Duodenal mucosa (tissue), 2 donors: ENCODE results near the gene TBC1D4.
"Not testable (repeated sequence)": the region's sequence is repeated elsewhere in the genome, so short reads cannot be mapped to it uniquely, and the experiment has no call there.

Experiments used
- H3K27ac ChIP-seq: one replicate; pipeline ENCODE4 v1.7.0; 2013; ENCODE audit warnings: low read depth, low read length
- H3K27me3 ChIP-seq, 2 donors: one replicate each; pipeline ENCODE4 v1.7.0; 2013; ENCODE audit warnings: low read length in 2 of 2, control low read depth in 1 of 2; ENCODE audit not compliant: insufficient read depth in 2 of 2, control insufficient read depth in 1 of 2
- H3K36me3 ChIP-seq, 2 donors: one replicate each; pipeline ENCODE4 v1.7.0; 2013; ENCODE audit warnings: low read length in 2 of 2, control low read depth in 1 of 2; ENCODE audit not compliant: insufficient read depth in 2 of 2, control insufficient read depth in 1 of 2
- H3K4me1 ChIP-seq, 2 donors: one replicate each; pipeline ENCODE4 v1.7.0; 2013; ENCODE audit warnings: low read length in 2 of 2, control low read depth in 1 of 2; ENCODE audit not compliant: insufficient read depth in 2 of 2, control insufficient read depth in 1 of 2
- H3K4me3 ChIP-seq, 2 donors: one replicate each; pipeline ENCODE4 v1.7.0; 2013; ENCODE audit warnings: low read length in 2 of 2, low read depth in 1 of 2
- H3K9ac ChIP-seq, 2 donors: one replicate each; pipeline ENCODE4 v1.7.0; 2013; ENCODE audit warnings: low read length in 2 of 2, low read depth in 1 of 2
- H3K9me3 ChIP-seq, 2 donors: one replicate each; pipeline ENCODE4 v1.7.0; 2013; ENCODE audit warnings: low read length in 2 of 2, control low read depth in 1 of 2; ENCODE audit not compliant: control insufficient read depth in 1 of 2

The TBC1D4 gene

DNA sequence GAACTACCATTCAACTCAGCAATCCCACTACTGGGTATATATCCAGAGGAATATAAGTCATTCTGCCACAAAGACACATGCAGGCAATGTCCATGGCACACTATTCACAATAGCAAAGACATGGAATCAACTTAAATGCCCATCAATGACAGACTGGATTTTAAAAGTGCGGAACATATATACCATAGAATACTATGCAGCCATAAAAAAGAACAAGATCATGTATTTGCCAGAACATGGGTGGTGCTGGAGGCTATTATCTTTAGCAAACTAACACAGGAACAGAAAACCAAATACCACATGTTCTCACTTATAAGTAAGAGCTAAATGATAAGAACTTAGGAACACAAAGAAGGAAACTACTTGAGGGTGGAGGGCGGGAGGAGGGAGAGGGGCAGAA is 47.8 kb downstream of the TBC1D4 start:
- not testable (repeated sequence) for H3K4me3 ChIP-seq, H3K27ac ChIP-seq

DNA sequence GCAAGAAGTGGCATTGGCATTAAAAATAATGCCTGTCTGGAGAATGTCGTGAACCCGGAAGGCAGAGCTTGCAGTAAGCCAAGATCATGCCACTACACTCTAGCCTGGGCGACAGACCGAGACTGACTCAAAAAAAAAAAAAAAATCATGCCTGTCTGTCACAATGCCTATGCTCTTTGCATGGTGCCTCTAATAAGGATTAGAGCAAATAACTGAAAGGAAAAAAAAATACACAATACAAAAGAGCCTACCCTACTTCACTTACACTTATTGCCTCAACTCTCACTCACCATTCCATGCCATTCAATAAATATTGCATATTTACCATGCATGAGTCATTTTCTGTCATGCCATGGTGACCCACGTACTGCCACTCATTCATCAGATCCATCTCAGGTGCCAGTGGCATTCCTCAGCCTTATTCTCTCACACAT is 49.1 kb downstream of the TBC1D4 start:
- no peak overlapping the region for H3K27ac ChIP-seq

More for the DNA sequence above, 47.8 kb downstream of the TBC1D4 start:
- not testable (repeated sequence) for H3K4me1 ChIP-seq, H3K27me3 ChIP-seq, H3K9me3 ChIP-seq, H3K36me3 ChIP-seq, H3K9ac ChIP-seq

GRCh38 chr13:75432045-75432444 is 49.9 kb downstream of the TBC1D4 start:
- Histone ChIP-seq H3K4me3 (no peak overlapping the region), H3K9ac (no peak overlapping the region), H3K36me3 (no peaks in the 10 kb centered on the region), H3K9me3 (no peaks in the 10 kb centered on the region), H3K4me1 (no peaks in the 10 kb centered on the region), H3K27me3 (no peaks in the 10 kb centered on the region), H3K27ac (no peak overlapping the region)

More for the DNA sequence above, 49.1 kb downstream of the TBC1D4 start:
- H3K9ac ChIP-seq: no peak overlapping the region
- H3K27me3 ChIP-seq: no peaks in the 10 kb centered on the region
- H3K4me3 ChIP-seq: no peak overlapping the region
- no peaks in the 10 kb centered on the region for H3K4me1 ChIP-seq
- no peaks in the 10 kb centered on the region for H3K36me3 ChIP-seq
- no peaks in the 10 kb centered on the region for H3K9me3 ChIP-seq

GRCh38 chr13:75430436-75431209 is 51.3 kb downstream of the TBC1D4 start:
- no peak overlapping the region for H3K4me3 ChIP-seq
- H3K27ac ChIP-seq: no peak overlapping the region
- H3K36me3 ChIP-seq: no peaks in the 10 kb centered on the region
- no peaks in the 10 kb centered on the region for H3K4me1 ChIP-seq
- no peak overlapping the region for H3K9ac ChIP-seq
- no peaks in the 10 kb centered on the region for H3K9me3 ChIP-seq
- H3K27me3 ChIP-seq: no peaks in the 10 kb centered on the region

GRCh38 chr13:75426421-75426820 is 55.5 kb downstream of the TBC1D4 start:
- Histone ChIP-seq H3K9ac (no peak overlapping the region), H3K36me3 (no peaks in the 10 kb centered on the region), H3K4me3 (no peak overlapping the region), H3K27ac (no peak overlapping the region), H3K27me3 (no peaks in the 10 kb centered on the region), H3K9me3 (no peaks in the 10 kb centered on the region), H3K4me1 (no peaks in the 10 kb centered on the region)

- Histone ChIP-seq H3K27me3 (no peaks in the 10 kb centered on the region), H3K9ac (no peak overlapping the region), H3K9me3 (no peaks in the 10 kb centered on the region), H3K4me3 (no peak overlapping the region), H3K27ac (no peak overlapping the region), H3K36me3 (no peaks in the 10 kb centered on the region), H3K4me1 (no peaks in the 10 kb centered on the region)
Observed at GRCh38 chr13:75425216-75426009, 56.6 kb downstream of the TBC1D4 start.

- no peak overlapping the region for H3K4me3 ChIP-seq
- H3K36me3 ChIP-seq: no peaks in the 10 kb centered on the region
- H3K4me1 ChIP-seq: no peaks in the 10 kb centered on the region
- no peak overlapping the region for H3K9ac ChIP-seq
- no peaks in the 10 kb centered on the region for H3K9me3 ChIP-seq
- no peak overlapping the region for H3K27ac ChIP-seq
- no peaks in the 10 kb centered on the region for H3K27me3 ChIP-seq
Observed at GRCh38 chr13:75423946-75424345, 58.0 kb downstream of the TBC1D4 start.

GRCh38 chr13:75422028-75422427 is 59.9 kb downstream of the TBC1D4 start:
- Histone ChIP-seq H3K27me3 (no peaks in the 10 kb centered on the region), H3K9ac (no peak overlapping the region), H3K4me3 (no peak overlapping the region), H3K9me3 (no peaks in the 10 kb centered on the region), H3K27ac (no peak overlapping the region), H3K4me1 (peaks cover 0 to 2% of the 10 kb centered on the region in 2 donors), H3K36me3 (no peaks in the 10 kb centered on the region)

- H3K9me3 ChIP-seq: no peaks in the 10 kb centered on the region
- H3K9ac ChIP-seq: no peak overlapping the region
- H3K27me3 ChIP-seq: no peaks in the 10 kb centered on the region
- H3K27ac ChIP-seq: no peak overlapping the region
- H3K4me3 ChIP-seq: no peak overlapping the region
- H3K36me3 ChIP-seq: no peaks in the 10 kb centered on the region
- H3K4me1 ChIP-seq: peaks cover 0 to 10% of the 10 kb centered on the region in 2 donors
Observed at GRCh38 chr13:75421133-75421532, 60.8 kb downstream of the TBC1D4 start.

GRCh38 chr13:75419656-75420055 is 62.3 kb downstream of the TBC1D4 start:
- no peaks in the 10 kb centered on the region for H3K9me3 ChIP-seq
- H3K27ac ChIP-seq: no peak overlapping the region
- H3K9ac ChIP-seq: no peak overlapping the region
- H3K4me3 ChIP-seq: no peak overlapping the region
- H3K4me1 ChIP-seq: peaks cover 0 to 10% of the 10 kb centered on the region in 2 donors
- H3K27me3 ChIP-seq: no peaks in the 10 kb centered on the region
- no peaks in the 10 kb centered on the region for H3K36me3 ChIP-seq
